Measurements from ENCODE around the gene SLC39A11.

GRCh38 chr17:72971226-72971880 is 121.1 kb downstream of the SLC39A11 start:
- TF ChIP-seq, protein P1, sequence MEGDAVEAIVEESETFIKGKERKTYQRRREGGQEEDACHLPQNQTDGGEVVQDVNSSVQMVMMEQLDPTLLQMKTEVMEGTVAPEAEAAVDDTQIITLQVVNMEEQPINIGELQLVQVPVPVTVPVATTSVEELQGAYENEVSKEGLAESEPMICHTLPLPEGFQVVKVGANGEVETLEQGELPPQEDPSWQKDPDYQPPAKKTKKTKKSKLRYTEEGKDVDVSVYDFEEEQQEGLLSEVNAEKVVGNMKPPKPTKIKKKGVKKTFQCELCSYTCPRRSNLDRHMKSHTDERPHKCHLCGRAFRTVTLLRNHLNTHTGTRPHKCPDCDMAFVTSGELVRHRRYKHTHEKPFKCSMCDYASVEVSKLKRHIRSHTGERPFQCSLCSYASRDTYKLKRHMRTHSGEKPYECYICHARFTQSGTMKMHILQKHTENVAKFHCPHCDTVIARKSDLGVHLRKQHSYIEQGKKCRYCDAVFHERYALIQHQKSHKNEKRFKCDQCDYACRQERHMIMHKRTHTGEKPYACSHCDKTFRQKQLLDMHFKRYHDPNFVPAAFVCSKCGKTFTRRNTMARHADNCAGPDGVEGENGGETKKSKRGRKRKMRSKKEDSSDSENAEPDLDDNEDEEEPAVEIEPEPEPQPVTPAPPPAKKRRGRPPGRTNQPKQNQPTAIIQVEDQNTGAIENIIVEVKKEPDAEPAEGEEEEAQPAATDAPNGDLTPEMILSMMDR (IDR thresholded peaks at IDR 0.05): no peak
- no peak for TF ChIP-seq POLR2A (IDR thresholded peaks at IDR 0.05)

Measured in thyroid gland (tissue), 4 donors.